OCI-LY7 (cell line): ENCODE data around the gene PTAFR.

ENCODE experiments used
- EZH2phosphoT487 ChIP-seq: fragments of 200-600 bp; sonication (generic); IDR thresholded peaks from 2 replicates; pipeline ENCODE4 v1.6.1; 2018; ENCODE audit warnings: low read depth, borderline replicate concordance, mild to moderate bottlenecking, mixed run types, antibody characterized with exemption, low read length, moderate library complexity, mixed read lengths
- TF ChIP-seq, protein P1 (sequence below): fragments of 200-600 bp; sonication (generic); conservative IDR thresholded peaks from 2 replicates; pipeline ENCODE4 v1.5.1; 2014; ENCODE audit warnings: mild to moderate bottlenecking, antibody characterized with exemption, low read length, moderate library complexity, mixed read lengths

DNA sequence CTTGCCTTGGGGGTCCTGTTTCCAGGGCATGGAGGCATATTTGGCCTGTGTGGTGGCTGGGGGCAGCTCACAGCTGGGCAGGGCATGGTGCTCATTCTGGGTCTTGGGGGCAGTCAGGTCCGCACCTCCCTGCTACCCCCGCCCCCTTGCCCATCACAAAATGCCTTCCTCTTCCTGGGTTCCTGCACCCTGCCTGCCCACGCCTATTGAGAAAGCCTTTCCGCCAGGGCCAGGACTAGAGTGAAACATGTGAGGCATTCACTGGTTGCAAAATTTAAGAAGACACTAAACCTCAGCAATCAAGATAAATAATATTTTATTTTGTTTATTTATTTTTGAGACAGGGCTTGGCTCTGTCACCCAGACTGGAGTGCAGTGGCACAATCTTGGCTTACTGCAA, 19.7 kb downstream of the PTAFR start:
- TF ChIP-seq, protein P1, sequence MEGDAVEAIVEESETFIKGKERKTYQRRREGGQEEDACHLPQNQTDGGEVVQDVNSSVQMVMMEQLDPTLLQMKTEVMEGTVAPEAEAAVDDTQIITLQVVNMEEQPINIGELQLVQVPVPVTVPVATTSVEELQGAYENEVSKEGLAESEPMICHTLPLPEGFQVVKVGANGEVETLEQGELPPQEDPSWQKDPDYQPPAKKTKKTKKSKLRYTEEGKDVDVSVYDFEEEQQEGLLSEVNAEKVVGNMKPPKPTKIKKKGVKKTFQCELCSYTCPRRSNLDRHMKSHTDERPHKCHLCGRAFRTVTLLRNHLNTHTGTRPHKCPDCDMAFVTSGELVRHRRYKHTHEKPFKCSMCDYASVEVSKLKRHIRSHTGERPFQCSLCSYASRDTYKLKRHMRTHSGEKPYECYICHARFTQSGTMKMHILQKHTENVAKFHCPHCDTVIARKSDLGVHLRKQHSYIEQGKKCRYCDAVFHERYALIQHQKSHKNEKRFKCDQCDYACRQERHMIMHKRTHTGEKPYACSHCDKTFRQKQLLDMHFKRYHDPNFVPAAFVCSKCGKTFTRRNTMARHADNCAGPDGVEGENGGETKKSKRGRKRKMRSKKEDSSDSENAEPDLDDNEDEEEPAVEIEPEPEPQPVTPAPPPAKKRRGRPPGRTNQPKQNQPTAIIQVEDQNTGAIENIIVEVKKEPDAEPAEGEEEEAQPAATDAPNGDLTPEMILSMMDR, result no peak
- no peak for TF ChIP-seq EZH2phosphoT487
